ENCODE data around the gene SDK1.

GRCh38 chr7:3896169-3896765, 595.2 kb downstream of the SDK1 start:
- TF ChIP-seq CTCF (IDR thresholded peaks at IDR 0.05) (no peak), POLR2A (IDR thresholded peaks at IDR 0.05) (no peak)

Measured in body of pancreas (tissue), 4 donors.